ENCODE measurements around the gene HMHB1.
"Not testable (repeated sequence)": the region's sequence is repeated elsewhere in the genome, so short reads cannot be mapped to it uniquely, and the experiment has no call there.

HMHB1 gene

GRCh38 chr5:143806579-143806978 lies 5.4 kb upstream of the HMHB1 start:
- H3K27ac ChIP-seq (ENCODE audit: low read length): no peak overlapping the region

GRCh38 chr5:143807401-143807800 lies 4.6 kb upstream of the HMHB1 start:
- no peak overlapping the region for H3K9ac ChIP-seq (ENCODE audit: low read length)
- H3K27ac ChIP-seq (ENCODE audit: low read length): no peak overlapping the region
- H3K4me3 ChIP-seq (ENCODE audit: low read length): no peak overlapping the region
- H3K9me3 ChIP-seq (ENCODE audit: control insufficient read depth, low read depth, low read length): no peaks in the 10 kb centered on the region
- H3K27me3 ChIP-seq (ENCODE audit: control insufficient read depth, insufficient read depth, low read length): no peaks in the 10 kb centered on the region
- no peaks in the 10 kb centered on the region for H3K36me3 ChIP-seq (ENCODE audit: control insufficient read depth, low read depth, low read length)
- H3K4me1 ChIP-seq (ENCODE audit: control insufficient read depth, low read depth, low read length): no peaks in the 10 kb centered on the region

More at GRCh38 chr5:143806579-143806978, 5.4 kb upstream of the HMHB1 start:
- no peaks in the 10 kb centered on the region for H3K9me3 ChIP-seq (ENCODE audit: control insufficient read depth, low read depth, low read length)
- H3K36me3 ChIP-seq (ENCODE audit: control insufficient read depth, low read depth, low read length): no peaks in the 10 kb centered on the region
- H3K4me3 ChIP-seq (ENCODE audit: low read length): no peak overlapping the region
- no peaks in the 10 kb centered on the region for H3K27me3 ChIP-seq (ENCODE audit: control insufficient read depth, insufficient read depth, low read length)
- no peak overlapping the region for H3K9ac ChIP-seq (ENCODE audit: low read length)
- H3K4me1 ChIP-seq (ENCODE audit: control insufficient read depth, low read depth, low read length): no peaks in the 10 kb centered on the region

GRCh38 chr5:143816370-143816769 lies 4.4 kb downstream of the HMHB1 start:
- H3K9ac ChIP-seq (ENCODE audit: low read length); H3K9me3 ChIP-seq (ENCODE audit: control insufficient read depth, low read depth, low read length); H3K4me1 ChIP-seq (ENCODE audit: control insufficient read depth, low read depth, low read length); H3K36me3 ChIP-seq (ENCODE audit: control insufficient read depth, low read depth, low read length); H3K27ac ChIP-seq (ENCODE audit: low read length); H3K4me3 ChIP-seq (ENCODE audit: low read length); H3K27me3 ChIP-seq (ENCODE audit: control insufficient read depth, insufficient read depth, low read length): not testable (repeated sequence)

GRCh38 chr5:143819716-143820115 lies 7.8 kb downstream of the HMHB1 start:
- no peaks in the 10 kb centered on the region for H3K27me3 ChIP-seq (ENCODE audit: control insufficient read depth, insufficient read depth, low read length)
- H3K9ac ChIP-seq (ENCODE audit: low read length): no peak overlapping the region
- no peak overlapping the region for H3K4me3 ChIP-seq (ENCODE audit: low read length)
- no peaks in the 10 kb centered on the region for H3K4me1 ChIP-seq (ENCODE audit: control insufficient read depth, low read depth, low read length)
- H3K36me3 ChIP-seq (ENCODE audit: control insufficient read depth, low read depth, low read length): no peaks in the 10 kb centered on the region
- H3K27ac ChIP-seq (ENCODE audit: low read length): no peak overlapping the region
- H3K9me3 ChIP-seq (ENCODE audit: control insufficient read depth, low read depth, low read length): no peaks in the 10 kb centered on the region

- Histone ChIP-seq H3K36me3 (ENCODE audit: control insufficient read depth, low read depth, low read length) (no peaks in the 10 kb centered on the region), H3K27me3 (ENCODE audit: control insufficient read depth, insufficient read depth, low read length) (no peaks in the 10 kb centered on the region), H3K9ac (ENCODE audit: low read length) (no peak overlapping the region), H3K4me3 (ENCODE audit: low read length) (no peak overlapping the region), H3K4me1 (ENCODE audit: control insufficient read depth, low read depth, low read length) (no peaks in the 10 kb centered on the region), H3K9me3 (ENCODE audit: control insufficient read depth, low read depth, low read length) (no peaks in the 10 kb centered on the region), H3K27ac (ENCODE audit: low read length) (no peak overlapping the region)
These were observed 8.5 kb downstream of the HMHB1 start for GRCh38 chr5:143820451-143820850.

GRCh38 chr5:143824851-143825720 lies 13.1 kb downstream of the HMHB1 start:
- Histone ChIP-seq H3K4me1 (ENCODE audit: control insufficient read depth, low read depth, low read length) (no peaks in the 10 kb centered on the region), H3K9me3 (ENCODE audit: control insufficient read depth, low read depth, low read length) (no peaks in the 10 kb centered on the region), H3K9ac (ENCODE audit: low read length) (no peak overlapping the region), H3K36me3 (ENCODE audit: control insufficient read depth, low read depth, low read length) (no peaks in the 10 kb centered on the region), H3K27me3 (ENCODE audit: control insufficient read depth, insufficient read depth, low read length) (no peaks in the 10 kb centered on the region), H3K4me3 (ENCODE audit: low read length) (no peak overlapping the region), H3K27ac (ENCODE audit: low read length) (no peak overlapping the region)

GRCh38 chr5:143826951-143827444 lies 15.0 kb downstream of the HMHB1 start:
- Histone ChIP-seq H3K27ac (ENCODE audit: low read length) (no peak overlapping the region), H3K4me3 (ENCODE audit: low read length) (no peak overlapping the region)

GRCh38 chr5:143828710-143829109 lies 16.7 kb downstream of the HMHB1 start:
- no peak overlapping the region for H3K9ac ChIP-seq (ENCODE audit: low read length)
- H3K4me3 ChIP-seq (ENCODE audit: low read length): no peak overlapping the region
- no peak overlapping the region for H3K27ac ChIP-seq (ENCODE audit: low read length)
- no peaks in the 10 kb centered on the region for H3K36me3 ChIP-seq (ENCODE audit: control insufficient read depth, low read depth, low read length)
- no peaks in the 10 kb centered on the region for H3K9me3 ChIP-seq (ENCODE audit: control insufficient read depth, low read depth, low read length)
- no peaks in the 10 kb centered on the region for H3K27me3 ChIP-seq (ENCODE audit: control insufficient read depth, insufficient read depth, low read length)
- H3K4me1 ChIP-seq (ENCODE audit: control insufficient read depth, low read depth, low read length): no peaks in the 10 kb centered on the region

More at GRCh38 chr5:143826951-143827444, 15.0 kb downstream of the HMHB1 start:
- Histone ChIP-seq H3K4me1 (ENCODE audit: control insufficient read depth, low read depth, low read length) (no peaks in the 10 kb centered on the region), H3K27me3 (ENCODE audit: control insufficient read depth, insufficient read depth, low read length) (no peaks in the 10 kb centered on the region), H3K9ac (ENCODE audit: low read length) (no peak overlapping the region), H3K36me3 (ENCODE audit: control insufficient read depth, low read depth, low read length) (no peaks in the 10 kb centered on the region), H3K9me3 (ENCODE audit: control insufficient read depth, low read depth, low read length) (no peaks in the 10 kb centered on the region)

GRCh38 chr5:143833177-143833576 lies 21.2 kb downstream of the HMHB1 start:
- no peak overlapping the region for H3K27ac ChIP-seq (ENCODE audit: low read length)
- H3K36me3 ChIP-seq (ENCODE audit: control insufficient read depth, low read depth, low read length): no peaks in the 10 kb centered on the region
- H3K4me1 ChIP-seq (ENCODE audit: control insufficient read depth, low read depth, low read length): no peaks in the 10 kb centered on the region
- H3K9me3 ChIP-seq (ENCODE audit: control insufficient read depth, low read depth, low read length): no peaks in the 10 kb centered on the region
- H3K9ac ChIP-seq (ENCODE audit: low read length): no peak overlapping the region
- H3K27me3 ChIP-seq (ENCODE audit: control insufficient read depth, insufficient read depth, low read length): no peaks in the 10 kb centered on the region
- no peak overlapping the region for H3K4me3 ChIP-seq (ENCODE audit: low read length)

GRCh38 chr5:143835251-143835650 lies 23.3 kb downstream of the HMHB1 start:
- Histone ChIP-seq H3K4me1 (ENCODE audit: control insufficient read depth, low read depth, low read length) (no peaks in the 10 kb centered on the region), H3K27ac (ENCODE audit: low read length) (no peak overlapping the region), H3K27me3 (ENCODE audit: control insufficient read depth, insufficient read depth, low read length) (no peaks in the 10 kb centered on the region), H3K4me3 (ENCODE audit: low read length) (no peak overlapping the region), H3K9me3 (ENCODE audit: control insufficient read depth, low read depth, low read length) (no peaks in the 10 kb centered on the region), H3K9ac (ENCODE audit: low read length) (no peak overlapping the region), H3K36me3 (ENCODE audit: control insufficient read depth, low read depth, low read length) (no peaks in the 10 kb centered on the region)

GRCh38 chr5:143836161-143836725 lies 24.3 kb downstream of the HMHB1 start:
- no peaks in the 10 kb centered on the region for H3K36me3 ChIP-seq (ENCODE audit: control insufficient read depth, low read depth, low read length)
- H3K9ac ChIP-seq (ENCODE audit: low read length): no peak overlapping the region
- no peaks in the 10 kb centered on the region for H3K27me3 ChIP-seq (ENCODE audit: control insufficient read depth, insufficient read depth, low read length)
- no peak overlapping the region for H3K27ac ChIP-seq (ENCODE audit: low read length)
- no peaks in the 10 kb centered on the region for H3K9me3 ChIP-seq (ENCODE audit: control insufficient read depth, low read depth, low read length)
- H3K4me1 ChIP-seq (ENCODE audit: control insufficient read depth, low read depth, low read length): no peaks in the 10 kb centered on the region
- no peak overlapping the region for H3K4me3 ChIP-seq (ENCODE audit: low read length)

Measured in iPS-18a (cell line).